ENCODE data around the gene SEPTIN11. TPM values are rescaled to one million over a fixed set of nuclear protein-coding genes. Genes with fewer than 3 reads are reported as not detected.

The SEPTIN11 gene
- total and polyA plus RNA-seq, 2 of the 8 experiments (the other 6 are each of a cell fraction or from before 2014, with no cell fraction given): 32.2 to 110 TPM

- Histone ChIP-seq H3K36me3 (ENCODE audit: control insufficient read depth in 2 of 4, insufficient read depth in 4 of 4, low read length in 3 of 4) (peaks cover 0 to 13% (median 2%) of the 10 kb centered on the region in 4 experiments; a peak in 3 of 8 replicates), H3K4me1 (replicated peaks in 1 of 4; ENCODE audit: control insufficient read depth in 3 of 4, insufficient read depth in 4 of 4, low read length in 3 of 4) (peaks cover 0 to 22% (median 9%) of the 10 kb centered on the region in 4 experiments; a peak in 3 of 7 replicates), H2AFZ (ENCODE audit: low read length) (no peak overlapping the region), H2BK20ac (ENCODE audit: low read length) (no peak overlapping the region), H3K27me3 (replicated peaks in 1 of 4; ENCODE audit: control insufficient read depth in 3 of 4, extremely low read depth in 1 of 4, insufficient read depth in 3 of 4, low read length in 3 of 4) (no peaks in the 10 kb centered on the region), H3K4me3 (ENCODE audit: extremely low read depth in 1 of 4, insufficient read depth in 2 of 4, low read depth in 3 of 4, low read length in 4 of 4) (no peak overlapping the region), H2BK120ac (replicated peaks; ENCODE audit: low read depth, low read length) (no peak overlapping the region), H4K8ac (ENCODE audit: extremely low read depth, insufficient read depth, low read length) (no peak overlapping the region), H3K23me2 (ENCODE audit: low read depth, low read length) (no peaks in the 10 kb centered on the region), H3K23ac (ENCODE audit: insufficient read length) (no peak overlapping the region), H3K79me2 (ENCODE audit: control insufficient read depth in 1 of 2, insufficient read depth in 2 of 2, low read length in 2 of 2) (peaks cover 0 to 16% of the 10 kb centered on the region in 2 experiments; a peak in 1 of 4 replicates), H4K20me1 (replicated peaks in 1 of 2; ENCODE audit: control insufficient read depth in 1 of 2, insufficient read depth in 2 of 2, low read length in 2 of 2) (no peaks in the 10 kb centered on the region), H3K4ac (replicated peaks; ENCODE audit: insufficient read length, low read depth, low read length) (no peak overlapping the region), H3K56ac (replicated peaks; ENCODE audit: insufficient read length, low read depth, low read length) (no peak overlapping the region), H3K9me3 (ENCODE audit: insufficient read depth in 2 of 2, low read depth in 1 of 2, low read length in 1 of 2) (no peaks in the 10 kb centered on the region), H3K79me1 (ENCODE audit: low read depth, low read length) (no peaks in the 10 kb centered on the region; the same call in 1 of the 2 replicates), H2AK5ac (ENCODE audit: low read depth, low read length) (no peak overlapping the region), H2BK5ac (ENCODE audit: low read depth, low read length) (no peak overlapping the region; the same call in 1 of the 2 replicates), H3K9ac (replicated peaks in 1 of 4; ENCODE audit: extremely low read depth in 1 of 4, low read depth in 3 of 4, low read length in 3 of 4) (no peak overlapping the region), H3K4me2 (ENCODE audit: insufficient read depth in 1 of 2, low read depth in 2 of 2, low read length in 2 of 2) (peak overlapping the region in 1 of 2 experiments; percentile 15; a peak in 1 of 4 replicates), H4K91ac (replicated peaks; ENCODE audit: insufficient read length, low read length) (no peak overlapping the region), H2BK12ac (ENCODE audit: low read depth, low read length) (no peak overlapping the region), H4K5ac (ENCODE audit: insufficient read length, low read depth, low read length) (no peak overlapping the region), H3K14ac (ENCODE audit: insufficient read length) (no peak overlapping the region), H2BK15ac (ENCODE audit: low read length) (no peak overlapping the region), H3K27ac (ENCODE audit: low read depth, low read length) (no peak overlapping the region), H3K18ac (ENCODE audit: extremely low read depth, low read length) (no peak overlapping the region)
- FAIRE-seq (no peak), DNase-seq (ENCODE audit: low read depth in 1 of 2, low spot score in 2 of 2) (no peak)
- CTCF ChIA-PET (ENCODE audit: partially characterized antibody): interaction anchor here (0.8 to 1.1 kb wide), 3 partner anchors 9 to 11 kb away, joined by 4 to 6 read pairs (median 5); no protein-coding TSS in a partner anchor
- POLR2A ChIA-PET (ENCODE audit: partially characterized antibody): interaction anchor here (0.6 to 1.9 kb wide), 3 partner anchors 10 to 25 kb away, joined by 3 to 5 read pairs (median 3); no protein-coding TSS in a partner anchor
- 100% methylated on average over 1 of the region's 1 CpG; no CpG with 5 or more reads in 1 of the 2 experiments for WGBS, 2 experiments (ENCODE audit: extremely low coverage in 1 of 2, insufficient coverage in 1 of 2, insufficient read length in 1 of 2, insufficient replicate concordance in 2 of 2, low coverage in 1 of 2, low lambda C conversion rate in 2 of 2, missing lambda C conversion rate in 1 of 2)
- TF ChIP-seq EZH2 (IDR thresholded peaks at IDR 0.05; ENCODE audit: low read depth, low read length, severe bottlenecking) (no peak), TAF1 (IDR thresholded peaks at IDR 0.05; ENCODE audit: low read depth, low read length) (no peak), USF2 (IDR thresholded peaks at IDR 0.05; ENCODE audit: low read length) (no peak), KDM4A (IDR thresholded peaks at IDR 0.05; ENCODE audit: low read depth, low read length, severe bottlenecking) (no peak), TCF12 (IDR thresholded peaks at IDR 0.05; ENCODE audit: low read depth, low read length) (no peak), POU5F1 (IDR thresholded peaks at IDR 0.05; ENCODE audit: low read depth, low read length) (no peak), E2F6 (IDR thresholded peaks at IDR 0.05) (no peak), MAFK (IDR thresholded peaks at IDR 0.05; ENCODE audit: low read depth, low read length) (no peak), RAD21 (IDR thresholded peaks at IDR 0.05 in 1 of 2, conservative IDR thresholded peaks at IDR 0.05 in 1 of 2; ENCODE audit: low read depth in 2 of 2, low read length in 2 of 2) (no peak), SP2 (IDR thresholded peaks at IDR 0.05; ENCODE audit: low read length) (no peak), RFX5 (IDR thresholded peaks at IDR 0.05; ENCODE audit: borderline replicate concordance, low read depth, low read length) (no peak), SRF (IDR thresholded peaks at IDR 0.05; ENCODE audit: low read depth, low read length) (no peak)
These were observed 47.5 kb downstream of the SEPTIN11 start for GRCh38 chr4:76997077-76997476.
